GM19099 (cell line): ENCODE results near the gene TSHZ2.

Experiments
- POLR2A ChIP-seq: IDR thresholded peaks from 3 replicates; pipeline ENCODE4 v1.6.1; 2011; ENCODE audit warnings: low read depth; ENCODE audit not compliant: insufficient read length; ENCODE audit errors: extremely low read depth

The TSHZ2 gene

DNA sequence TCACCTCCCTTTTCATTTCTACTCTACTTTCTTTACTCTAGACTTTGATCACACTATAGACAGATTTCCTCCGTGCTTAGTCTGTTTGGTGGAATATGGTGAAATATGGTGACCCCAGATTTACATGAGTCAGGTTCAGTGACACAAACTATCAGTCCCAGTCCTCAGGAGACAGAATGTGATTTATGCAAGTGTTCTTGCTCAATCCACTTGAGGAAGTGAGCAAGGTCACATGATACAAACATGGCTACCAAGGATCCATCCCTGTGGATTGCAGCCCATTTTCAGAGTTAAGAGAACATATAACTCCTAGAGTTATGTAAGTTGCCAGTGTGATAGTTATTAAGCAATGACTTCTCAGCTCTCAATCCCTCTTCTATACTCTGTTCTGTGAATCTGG lies 23.7 kb upstream of the TSHZ2 start:
- no peak for TF ChIP-seq POLR2A

DNA sequence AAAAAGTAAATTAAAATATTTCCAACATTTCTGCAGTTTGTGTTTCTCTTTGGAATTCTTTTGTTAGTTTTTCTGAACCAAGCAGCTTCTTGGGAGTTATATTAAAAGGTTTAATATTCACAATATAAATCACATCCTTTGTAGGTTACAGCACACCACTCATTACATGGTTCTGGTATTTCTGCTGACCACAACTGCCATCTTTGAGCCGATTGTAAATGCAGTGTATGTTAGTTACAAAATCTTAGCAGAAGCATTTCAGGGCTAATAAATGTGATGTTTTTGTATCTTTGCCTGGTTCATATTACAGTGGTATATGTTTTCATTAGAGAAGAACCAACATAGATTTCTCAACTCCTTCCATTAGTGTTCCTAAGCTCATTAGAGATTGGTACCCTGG lies 19.1 kb upstream of the TSHZ2 start:
- TF ChIP-seq POLR2A, result no peak

DNA sequence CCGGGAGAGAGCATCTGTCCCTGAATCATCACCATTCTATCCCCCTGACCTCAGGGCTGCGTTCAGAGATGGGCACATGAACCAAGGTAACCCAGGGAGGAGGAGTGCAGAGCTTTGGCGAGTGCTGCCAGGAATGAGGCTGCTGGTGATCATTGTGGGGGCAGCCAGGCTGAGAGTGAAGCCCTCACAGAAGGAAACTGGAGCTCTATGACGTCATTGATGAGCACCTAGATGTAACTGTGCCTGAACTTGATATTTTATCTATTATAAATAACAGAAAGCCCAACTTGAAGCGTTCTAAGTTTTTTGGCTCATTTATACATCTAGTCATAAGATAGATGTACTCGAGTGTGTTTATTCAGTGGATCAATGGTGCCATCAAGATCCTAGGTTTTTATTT lies 17.3 kb upstream of the TSHZ2 start:
- TF ChIP-seq POLR2A, result no peak

DNA sequence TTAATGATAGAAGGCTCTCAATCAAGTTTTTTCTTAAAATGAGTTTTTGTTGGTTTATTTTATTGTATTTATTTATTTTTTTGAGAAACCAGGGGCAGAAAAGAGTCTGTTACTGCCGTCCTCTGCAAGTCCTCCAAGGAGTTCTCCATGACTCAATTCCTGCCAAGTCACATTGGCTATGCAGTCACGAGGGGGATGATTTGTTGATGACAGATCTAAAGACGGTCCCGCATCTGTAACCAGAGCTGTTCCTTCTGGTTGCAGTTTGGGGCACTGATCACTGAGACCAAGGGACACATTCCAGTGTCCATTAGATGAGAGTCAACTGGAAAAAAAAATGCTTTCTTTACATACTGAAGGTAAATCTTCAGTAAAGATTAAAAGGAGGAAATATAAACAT lies 13.9 kb upstream of the TSHZ2 start:
- no peak for TF ChIP-seq POLR2A

DNA sequence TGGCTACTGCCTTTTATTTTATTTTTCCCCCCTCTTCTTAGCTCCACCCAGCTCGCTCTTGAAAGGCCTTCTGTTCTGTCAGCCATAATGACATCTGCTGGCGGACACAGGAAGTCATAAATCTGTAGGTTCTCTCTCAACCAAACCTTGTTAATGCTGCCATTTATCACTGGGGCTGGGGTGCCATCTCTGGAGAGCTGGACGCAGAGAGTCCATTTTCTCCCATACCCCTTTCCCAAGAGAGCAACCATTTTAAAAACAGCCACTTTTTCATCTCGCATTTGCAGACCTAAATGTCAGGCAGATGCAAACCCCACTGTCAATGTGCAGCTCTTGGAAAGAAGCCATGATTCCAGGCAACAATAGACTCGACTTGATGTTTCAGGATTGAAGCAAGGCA lies 13.0 kb upstream of the TSHZ2 start:
- no peak for TF ChIP-seq POLR2A

DNA sequence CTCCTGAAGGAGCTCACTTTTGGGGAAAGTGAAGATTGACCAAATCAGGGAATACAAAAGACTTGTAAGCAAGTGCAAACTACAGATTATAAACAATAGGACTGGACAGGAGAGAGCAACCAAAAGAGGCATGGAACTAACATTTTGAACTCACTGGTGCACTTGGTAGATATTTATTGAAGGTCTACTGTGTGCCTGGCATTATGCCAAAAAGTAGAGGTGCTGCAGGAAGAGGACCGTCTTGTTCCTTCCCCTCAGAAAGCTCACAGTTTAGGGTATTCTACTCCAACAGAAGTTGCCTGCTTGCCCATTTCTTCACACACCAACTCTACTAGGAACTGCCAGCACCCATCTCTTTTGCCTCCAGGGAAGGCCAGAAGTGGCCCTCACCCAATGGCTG lies 10.0 kb upstream of the TSHZ2 start:
- TF ChIP-seq POLR2A, result no peak

DNA sequence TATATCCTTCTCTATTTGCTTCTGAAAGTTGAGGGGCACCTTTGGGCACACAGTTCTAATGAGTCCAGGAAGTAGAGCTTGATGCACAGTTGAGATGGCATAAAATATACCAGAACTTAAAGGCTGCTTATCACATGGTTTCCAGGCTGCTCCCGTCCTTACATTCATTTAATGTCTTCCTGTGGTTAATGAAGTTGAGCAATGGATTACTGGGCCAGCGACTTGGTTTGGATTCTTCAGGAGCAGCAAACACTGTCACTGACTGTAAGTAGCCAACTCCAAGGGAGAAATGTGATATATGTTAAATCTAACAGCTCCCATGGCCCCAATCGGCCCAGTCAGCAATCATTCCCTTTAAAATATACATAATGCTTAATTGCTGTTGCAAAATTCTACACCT lies 9.0 kb upstream of the TSHZ2 start:
- no peak for TF ChIP-seq POLR2A

DNA sequence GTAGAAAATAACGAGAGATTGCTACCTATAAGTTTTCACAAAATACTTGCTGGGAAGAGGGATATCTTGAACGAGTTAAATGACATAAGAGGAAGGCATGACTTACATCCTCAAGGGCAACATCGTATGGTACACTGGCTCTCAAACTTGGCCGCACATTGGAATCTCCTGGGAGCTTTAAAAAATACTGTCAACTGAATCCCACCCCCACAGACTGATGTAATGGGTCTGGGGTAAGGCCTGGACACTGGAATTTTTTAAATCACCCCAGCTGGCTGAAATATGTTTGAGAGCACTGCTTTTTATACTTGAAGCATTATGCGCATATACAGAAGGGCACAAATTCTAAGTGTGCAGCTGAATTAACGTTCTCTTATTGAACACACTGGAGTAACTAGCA lies 8.0 kb upstream of the TSHZ2 start:
- no peak for TF ChIP-seq POLR2A

DNA sequence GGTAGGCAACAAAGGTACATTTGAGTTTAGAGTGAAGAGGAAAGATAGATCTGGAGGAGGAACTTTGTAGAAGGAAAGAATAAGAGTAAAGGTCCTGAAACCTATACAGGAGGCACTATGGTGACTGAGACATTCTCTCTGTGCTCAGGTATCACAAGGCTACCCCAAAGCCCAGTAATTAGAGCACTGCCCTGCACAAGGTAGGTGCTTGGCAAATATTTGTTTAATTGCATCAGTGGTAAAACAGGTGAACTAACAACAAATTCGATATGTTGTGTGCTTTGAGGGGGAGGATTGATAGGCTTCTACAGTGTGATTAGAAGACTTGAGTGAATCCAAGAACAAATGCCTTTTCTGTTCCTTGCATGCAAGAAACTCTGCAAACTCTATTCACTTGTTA lies 6.8 kb upstream of the TSHZ2 start:
- TF ChIP-seq POLR2A, result no peak

DNA sequence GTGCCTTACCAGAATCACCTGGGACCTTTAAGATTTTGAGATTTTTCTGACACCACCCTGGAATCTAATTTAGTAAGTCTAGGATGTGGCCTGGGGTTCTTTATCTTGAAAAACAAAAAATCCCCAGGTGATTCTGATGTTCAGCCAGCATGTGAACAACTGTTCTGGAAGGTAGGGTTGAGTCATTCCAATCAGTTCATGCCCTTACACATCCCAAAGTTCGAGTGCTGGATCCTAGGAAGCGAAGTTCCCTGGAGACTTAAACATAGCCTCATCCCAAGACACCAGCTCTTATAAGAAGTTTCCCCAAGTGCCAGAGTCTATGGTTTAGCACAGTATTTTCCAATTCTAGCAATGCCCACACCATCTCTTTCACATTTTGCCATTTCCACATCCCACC lies 6.3 kb upstream of the TSHZ2 start:
- no peak for TF ChIP-seq POLR2A

DNA sequence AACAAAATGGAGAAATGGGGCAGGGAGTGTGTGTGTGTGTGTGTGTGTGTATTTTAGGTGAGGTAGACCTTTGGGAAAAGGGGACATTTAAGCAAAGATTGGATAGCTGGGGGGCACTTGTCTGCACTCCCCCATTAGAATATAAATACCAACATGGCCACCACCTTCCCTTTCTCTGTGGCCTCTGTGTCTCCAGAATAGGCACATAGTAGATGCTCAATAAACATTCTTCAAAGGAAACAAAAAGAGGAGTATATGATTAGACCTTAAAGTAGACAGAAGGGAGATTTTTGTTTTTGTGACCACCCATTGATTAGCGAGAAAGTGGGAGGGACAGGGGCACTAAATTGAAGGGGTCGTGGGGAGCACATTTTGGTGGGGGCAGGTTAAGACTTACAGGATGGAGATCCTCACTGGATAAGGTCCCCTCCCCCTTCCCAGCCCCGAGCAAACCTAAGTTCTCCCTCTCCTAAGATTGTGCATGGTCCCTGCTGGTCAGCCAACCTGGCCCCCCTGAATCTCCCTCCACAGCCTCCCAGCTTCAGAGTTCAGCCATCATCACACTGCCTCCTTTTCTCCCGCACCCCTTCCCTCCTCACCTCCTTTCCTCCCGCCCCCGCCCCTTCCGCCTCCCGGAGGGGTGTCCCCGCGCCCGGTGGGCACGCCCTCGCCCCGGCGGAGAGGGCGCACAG lies 514 bp upstream of the TSHZ2 start:
- TF ChIP-seq POLR2A, result no peak

DNA sequence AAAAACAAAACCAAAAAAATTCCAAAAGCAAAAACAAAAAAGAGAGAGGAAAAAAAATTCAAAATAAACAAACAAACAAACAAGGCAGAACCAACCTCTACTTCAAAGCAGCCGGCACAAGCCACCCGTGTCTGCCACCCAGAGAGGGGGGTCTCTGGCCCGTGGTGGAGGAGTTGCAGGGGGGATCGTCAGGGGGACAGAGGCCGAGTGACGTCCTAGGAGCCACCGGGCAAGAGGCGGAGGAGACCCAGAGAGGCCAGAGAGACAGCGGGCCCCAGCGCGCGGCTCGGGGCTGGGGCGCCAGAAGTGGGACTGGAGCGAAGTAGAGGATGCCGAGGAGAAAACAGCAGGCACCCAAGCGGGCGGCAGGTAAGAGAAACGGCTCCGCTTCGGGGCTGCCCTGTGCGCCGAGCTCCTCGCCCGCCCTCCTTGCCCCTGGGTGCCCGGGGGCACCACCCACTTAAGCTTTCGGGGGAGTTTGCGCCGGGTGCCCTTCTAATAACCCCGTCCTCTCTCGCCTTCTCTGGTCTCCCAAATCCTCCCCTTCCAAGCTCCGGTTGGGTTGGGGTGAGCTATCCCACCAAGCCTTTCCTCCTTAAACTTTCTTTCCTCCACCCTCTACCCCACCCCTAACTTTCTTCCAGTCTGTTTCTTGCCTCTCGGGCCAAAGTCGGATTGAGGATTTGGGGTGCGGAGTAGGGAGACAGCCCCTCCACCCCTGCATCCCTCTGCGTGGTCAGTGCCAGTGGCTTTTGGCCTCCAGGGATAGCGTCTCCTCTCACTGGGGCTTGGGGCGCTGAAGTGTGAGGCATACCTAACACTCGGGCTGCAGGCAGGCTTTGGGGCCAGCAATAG lies 1.0 kb downstream of the TSHZ2 start:
- TF ChIP-seq POLR2A, result no peak

DNA sequence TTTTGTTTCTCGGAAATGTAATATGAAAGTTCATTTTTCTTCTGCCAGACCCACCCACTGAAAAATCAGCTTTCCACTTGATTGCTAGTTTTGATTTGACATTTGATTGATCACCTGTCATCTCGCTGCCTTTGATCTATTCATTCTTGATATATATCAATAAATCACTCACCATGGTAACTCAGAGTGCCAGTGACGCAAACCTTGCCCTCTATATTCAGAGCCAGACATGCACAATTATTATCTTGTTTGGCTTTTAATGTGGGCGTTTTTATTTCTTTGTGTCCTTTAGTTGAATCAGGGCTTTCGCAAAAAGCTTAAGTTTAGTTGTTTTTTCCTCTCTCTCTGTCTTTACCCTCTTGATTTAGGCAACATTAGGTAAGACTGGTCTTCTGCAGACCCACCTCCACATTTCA lies 2.0 kb downstream of the TSHZ2 start:
- no peak for TF ChIP-seq POLR2A

DNA sequence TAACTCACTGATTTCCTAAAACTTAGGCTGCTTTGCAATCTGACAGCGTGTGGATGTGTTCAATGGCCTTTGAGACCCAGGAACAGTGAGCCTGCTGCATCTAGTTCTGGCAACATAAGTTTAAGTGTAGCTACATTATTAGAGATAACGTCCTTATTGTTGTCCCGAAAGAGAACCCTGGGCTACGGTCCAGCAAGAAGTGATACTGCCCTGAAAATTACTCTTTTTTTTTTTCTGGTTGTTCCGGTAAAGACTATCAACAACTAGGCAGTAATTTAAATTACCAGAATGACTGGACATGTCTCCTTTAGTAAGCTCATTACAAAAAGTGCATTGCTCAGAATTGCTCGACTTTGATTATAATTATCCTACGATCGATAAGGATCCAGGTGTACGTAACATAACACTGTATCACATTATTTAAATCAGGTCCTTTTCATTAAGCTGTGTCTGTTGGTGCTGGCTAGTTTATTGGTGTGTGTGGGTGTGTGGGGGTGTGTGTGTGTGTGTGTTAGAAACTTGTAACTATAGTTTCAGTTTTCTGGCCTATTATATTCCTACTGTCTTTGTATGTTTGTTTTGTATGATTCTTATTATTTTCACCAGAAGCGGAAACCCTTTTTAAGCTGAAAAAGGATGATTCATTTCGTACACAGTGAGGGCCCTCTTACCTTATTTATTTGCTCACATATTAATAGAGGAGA lies 3.0 kb downstream of the TSHZ2 start:
- TF ChIP-seq POLR2A, result no peak

DNA sequence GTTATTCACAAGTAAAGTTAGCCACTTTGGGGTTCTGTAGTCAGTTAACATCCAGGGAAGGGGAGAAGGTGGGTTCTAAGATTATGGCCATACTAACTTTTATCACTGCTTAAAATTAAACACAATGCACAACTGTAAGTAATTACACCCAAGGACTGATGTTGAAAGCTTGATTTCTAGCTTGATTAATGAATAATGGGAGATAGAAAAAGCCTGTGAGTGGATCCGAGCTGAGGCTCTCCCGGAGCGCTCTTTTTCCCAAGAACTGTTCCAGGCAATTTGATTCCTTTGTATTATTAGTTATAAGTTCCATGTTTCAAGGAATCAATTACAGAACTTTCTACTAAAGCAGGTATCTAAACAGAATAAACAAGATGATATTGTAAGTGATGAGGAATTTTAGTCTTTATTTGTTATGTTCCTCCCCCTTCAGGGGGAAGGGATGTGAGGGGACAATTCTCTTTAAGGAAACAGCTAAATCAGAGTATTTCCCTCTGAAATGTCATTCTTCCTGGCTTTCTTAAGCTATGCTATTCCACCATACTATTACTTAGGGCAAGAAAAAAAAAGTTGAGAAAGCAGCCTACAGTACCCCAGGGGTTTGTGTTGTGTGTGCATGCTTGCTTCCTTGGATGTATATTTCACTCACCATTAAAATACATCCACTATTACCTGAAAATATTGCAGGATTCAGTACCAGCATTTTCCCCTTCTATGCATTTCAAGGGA lies 3.8 kb downstream of the TSHZ2 start:
- no peak for TF ChIP-seq POLR2A
